ENCODE measurements around the gene SPOCK3. TPM values are rescaled to one million over a fixed set of nuclear protein-coding genes. Genes with fewer than 3 reads are reported as not detected.

SPOCK3 gene
- total RNA-seq, 6 experiments from 2014 or later = 0.27 to 0.95 (median 0.56) TPM; not detected in 3

- intact Hi-C loops (cut with DNase I) = no loop called here
- no peak for ATAC-seq
- Histone ChIP-seq H3K4me3 (no peak overlapping the region), H3K27ac (no peak overlapping the region), H3K4me1 (no peaks in the 10 kb centered on the region), H3K27me3 (no peaks in the 10 kb centered on the region), H3K36me3 (no peaks in the 10 kb centered on the region), H3K9me3 (no peaks in the 10 kb centered on the region)
- TF ChIP-seq POLR2A (IDR thresholded peaks at IDR 0.05) (no peak), CTCF (IDR thresholded peaks at IDR 0.05) (no peak)
- WGBS (ENCODE audit: insufficient coverage, low coverage, low lambda C conversion rate, missing lambda C conversion rate) = 84% methylated on average over 4 of the region's 4 CpGs
- DNase-seq = no peak
Measured at GRCh38 chr4:167248271-167248670, 14.0 kb upstream of the SPOCK3 start.

- no peak overlapping the region for H3K4me3 ChIP-seq
- TF ChIP-seq POLR2A (IDR thresholded peaks at IDR 0.05) (no peak), CTCF (IDR thresholded peaks at IDR 0.05) (no peak)
- H3K36me3 ChIP-seq = no peaks in the 10 kb centered on the region
- no peak for ATAC-seq
- DNase-seq = no peak
- H3K27me3 ChIP-seq = peaks cover 0 to 7% of the 10 kb centered on the region in 2 donors
- no peak overlapping the region for H3K27ac ChIP-seq
- no peaks in the 10 kb centered on the region for H3K9me3 ChIP-seq
- WGBS (ENCODE audit: insufficient coverage, low coverage, low lambda C conversion rate, missing lambda C conversion rate) = 68% methylated on average over 2 of the region's 2 CpGs
- intact Hi-C loops (cut with DNase I) = no loop called here
- H3K4me1 ChIP-seq = peaks cover 0 to 1% (median 0%) of the 10 kb centered on the region in 4 donors
Measured at GRCh38 chr4:167239627-167240026, 5.3 kb upstream of the SPOCK3 start.

DNA sequence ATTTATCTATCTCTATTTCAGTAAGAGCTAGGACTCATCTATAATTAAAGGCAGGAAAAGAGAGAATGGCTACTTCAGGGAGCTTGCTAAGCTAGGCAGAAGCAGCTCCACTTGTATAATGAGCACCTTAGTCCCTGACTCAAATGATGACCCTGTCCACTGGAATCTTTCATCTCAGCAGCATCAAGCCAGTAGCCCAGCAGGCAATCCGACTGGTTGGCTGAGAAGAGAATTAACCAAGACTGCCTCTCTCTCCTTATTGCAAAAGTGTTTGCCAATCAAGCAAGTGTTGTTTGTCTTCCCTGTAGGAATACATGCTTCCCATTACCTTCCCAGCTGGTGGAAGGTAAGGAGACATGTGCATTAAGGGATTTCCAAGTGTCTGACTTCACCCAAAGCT lies 3.9 kb upstream of the SPOCK3 start:
- H3K27ac ChIP-seq = no peak overlapping the region
- WGBS (ENCODE audit: insufficient coverage, low coverage, low lambda C conversion rate, missing lambda C conversion rate) = 18% methylated on average over 1 of the region's 1 CpG
- intact Hi-C loops (cut with DNase I) = no loop called here
- DNase-seq (no peak), ATAC-seq (no peak)
- no peaks in the 10 kb centered on the region for H3K36me3 ChIP-seq
- peaks cover 0 to 11% of the 10 kb centered on the region in 2 donors for H3K27me3 ChIP-seq
- no peak for TF ChIP-seq POLR2A (IDR thresholded peaks at IDR 0.05)
- no peak for TF ChIP-seq CTCF (IDR thresholded peaks at IDR 0.05)
- H3K4me1 ChIP-seq = peaks cover 0 to 7% (median 0%) of the 10 kb centered on the region in 4 donors
- H3K9me3 ChIP-seq = no peaks in the 10 kb centered on the region
- H3K4me3 ChIP-seq = no peak overlapping the region

DNA sequence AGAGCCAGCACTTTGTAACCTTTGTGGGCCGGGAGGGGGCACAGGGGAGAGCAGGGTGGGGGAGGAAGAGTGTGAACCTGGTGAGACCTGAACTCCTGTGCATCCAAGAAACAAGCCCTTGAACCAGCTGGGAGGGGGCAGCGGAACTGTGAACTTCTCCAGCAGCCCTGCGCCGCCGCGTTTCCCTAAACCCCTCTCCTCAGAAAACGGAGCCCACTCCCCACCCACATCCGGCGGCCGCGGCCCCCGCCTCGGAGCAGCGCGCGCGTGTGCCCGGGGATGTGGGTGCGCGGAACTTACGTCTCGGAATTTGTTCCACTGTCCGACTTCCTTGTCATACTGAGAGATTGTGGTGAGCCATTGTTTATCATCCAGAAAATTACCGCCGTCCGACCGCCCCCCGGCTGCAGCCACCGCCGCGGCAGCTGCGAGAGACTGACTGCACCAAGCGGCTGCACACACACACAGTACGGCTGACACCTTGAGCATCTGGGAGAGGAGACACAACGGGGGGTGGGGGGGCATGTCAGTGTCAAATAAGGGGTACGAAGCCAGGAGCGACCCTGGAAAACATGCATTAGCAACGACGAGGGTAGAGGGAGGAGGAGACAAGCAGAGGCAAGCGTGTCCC lies 494 bp downstream of the SPOCK3 start:
- Histone ChIP-seq H3K27ac (no peak overlapping the region), H3K36me3 (no peaks in the 10 kb centered on the region), H3K4me3 (peak overlapping the region; percentile 26 to 37 (median 30)), H3K27me3 (peaks cover 0 to 11% of the 10 kb centered on the region in 2 donors), H3K4me1 (peaks cover 0 to 7% (median under 1%) of the 10 kb centered on the region in 4 donors), H3K9me3 (no peaks in the 10 kb centered on the region)
- TF ChIP-seq CTCF (IDR thresholded peaks at IDR 0.05) = no peak
- TF ChIP-seq POLR2A (IDR thresholded peaks at IDR 0.05) = no peak
- ATAC-seq = peak; percentile 34 to 68 (median 46)
- intact Hi-C loops (cut with DNase I) = no loop called here
- peak in 1 of 3 donors; percentile 17 for DNase-seq
- WGBS (ENCODE audit: insufficient coverage, low coverage, low lambda C conversion rate, missing lambda C conversion rate) = 3% methylated on average over 6 of the region's 40 CpGs

All from right lobe of liver (tissue), 6 donors.